HepG2 (cell line): ENCODE data around the gene USP11. TPM values are rescaled to one million over a fixed set of nuclear protein-coding genes. Genes with fewer than 3 reads are reported as not detected.

Experiments used
- ATAC-seq: fragments of 200-7000 bp; cut with Tn5 transposase; 3 replicates; pipeline ENCODE4 v1.9.1; 2020; ENCODE audit warnings: mild to moderate bottlenecking, moderate library complexity
- BruUV-seq: library from RNA; stranded (reverse); fragments of 400-500 nt; replicated peaks from 2 replicates; lab custom pipeline; 2021; lab: Mats Ljungman, UMichigan
- CTCF ChIA-PET: fragments of 300-600 bp; formaldehyde crosslinking; extraction: SDS; loops from one replicate; lab custom pipeline; 2021; ENCODE audit warnings: low total read pairs, inconsistent platforms, low intra/inter-chr PET ratio; lab: Yijun Ruan, JAX
- POLR2A ChIA-PET: fragments of 350-600 bp; sonication (Branson Sonifier 250); formaldehyde crosslinking; loops from one replicate; lab custom pipeline; 2020; ENCODE audit warnings: antibody characterized with exemption, inconsistent platforms; lab: Yijun Ruan, JAX
- DNase-seq: peaks from one replicate; pipeline ENCODE4 v3.0.0-alpha.2; 2015; ENCODE audit warnings: low spot score
- FAIRE-seq: peaks from 3 replicates; lab custom pipeline; 2011; peaks lifted over from hg19 to GRCh38; lab: Jason Lieb, UNC
- H2AFZ ChIP-seq: one replicate; pipeline ENCODE4 v1.6.1; 2011; ENCODE audit warnings: low read length, inconsistent platforms
- H3K27ac ChIP-seq: fragments of 300-600 bp; 3 replicates; pipeline ENCODE4 v1.8.0; 2011; ENCODE audit warnings: mixed run types, mild to moderate bottlenecking, mixed read lengths, low read length, inconsistent platforms; ENCODE audit not compliant: insufficient read depth; ENCODE audit errors: extremely low read length
- H3K27me3 ChIP-seq, 2 experiments: fragments of 200-600 bp in 1 of 2; 2 replicates in 1 of 2; 3 replicates in 1 of 2; pipeline versions ENCODE4 v1.6.0 to v1.8.0; 2011; ENCODE audit warnings: low read length in 2 of 2, mild to moderate bottlenecking in 2 of 2, moderate library complexity in 2 of 2, inconsistent platforms in 1 of 2; ENCODE audit not compliant: insufficient read depth in 2 of 2, control insufficient read depth in 1 of 2
- H3K36me3 ChIP-seq, 2 experiments: fragments of 200-600 bp in 1 of 2; replicated peaks in 1 of 2; 2 replicates in 1 of 2; 3 replicates in 1 of 2; pipeline versions ENCODE4 v1.5.1 to v1.8.0; 2011; ENCODE audit warnings: low read length in 2 of 2, inconsistent platforms in 1 of 2; ENCODE audit not compliant: insufficient read depth in 2 of 2, control insufficient read depth in 1 of 2
- H3K4me1 ChIP-seq: 2 replicates; pipeline ENCODE4 v1.5.1; 2012; ENCODE audit warnings: low read length, inconsistent platforms; ENCODE audit not compliant: insufficient read depth
- H3K4me2 ChIP-seq: 2 replicates; pipeline ENCODE4 v1.6.0; 2011; ENCODE audit warnings: low read depth, low read length, inconsistent platforms
- H3K4me3 ChIP-seq, 3 experiments: fragments of 200-600 bp in 1 of 3; sonication (generic), shearing (Covaris generic) in 1 of 3; replicated peaks in 1 of 3; 2 replicates each; pipeline ENCODE4 v1.5.1; 2011 to 2016; ENCODE audit warnings: low read length in 3 of 3, inconsistent platforms in 2 of 3, low read depth in 2 of 3, mild to moderate bottlenecking in 2 of 3, control low read depth in 1 of 3, mixed read lengths in 1 of 3; ENCODE audit not compliant: insufficient read depth in 1 of 3
- H3K79me2 ChIP-seq: one replicate; pipeline ENCODE4 v1.6.1; 2011; ENCODE audit warnings: low read length, inconsistent platforms; ENCODE audit not compliant: insufficient read depth
- H3K9ac ChIP-seq: 2 replicates; pipeline ENCODE4 v1.6.0; 2011; ENCODE audit warnings: mild to moderate bottlenecking, low read depth, low read length, inconsistent platforms; ENCODE audit not compliant: insufficient read depth
- H3K9me3 ChIP-seq: 2 replicates; pipeline ENCODE4 v1.5.1; 2012; ENCODE audit warnings: mild to moderate bottlenecking, low read length
- H4K20me1 ChIP-seq: 2 replicates; pipeline ENCODE4 v1.6.0; 2011; ENCODE audit warnings: inconsistent platforms, mild to moderate bottlenecking, low read length, moderate library complexity; ENCODE audit not compliant: insufficient read depth
- ADNP ChIP-seq: sonication (generic); formaldehyde crosslinking; IDR thresholded peaks from 2 replicates; pipeline ENCODE4 v1.4.0; 2020; ENCODE audit warnings: missing genetic modification reagents
- ATF1 ChIP-seq: IDR thresholded peaks from 2 replicates; pipeline ENCODE4 v1.6.1; 2016; ENCODE audit warnings: mild to moderate bottlenecking, control low read depth
- HMG20B ChIP-seq: conservative IDR thresholded peaks from 2 replicates; pipeline ENCODE4 v1.6.1; 2016; ENCODE audit warnings: missing genetic modification reagents, missing compliant biosample characterization
- KDM1A ChIP-seq: IDR thresholded peaks from 2 replicates; pipeline ENCODE4 v1.6.1; 2016; ENCODE audit warnings: missing compliant biosample characterization
- MTA1 ChIP-seq: sonication (generic); formaldehyde crosslinking; IDR thresholded peaks from 2 replicates; pipeline ENCODE4 v1.4.0; 2020; ENCODE audit warnings: missing genetic modification reagents, mild to moderate bottlenecking, borderline replicate concordance
- RBFOX2 ChIP-seq: fragments of 200-400 bp; formaldehyde crosslinking; IDR thresholded peaks from 2 replicates; pipeline ENCODE4 v1.6.1; 2017; ENCODE audit warnings: low read depth, mild to moderate bottlenecking, low read length
- REPIN1 ChIP-seq: sonication (generic); formaldehyde crosslinking; IDR thresholded peaks from 2 replicates; pipeline ENCODE4 v1.8.0; 2022; ENCODE audit warnings: missing genetic modification reagents, low read depth, mild to moderate bottlenecking, borderline replicate concordance
- SOX13 ChIP-seq, 3 experiments: fragments of 450-650 bp in 1 of 3; sonication (generic) in 1 of 3; formaldehyde crosslinking in 1 of 3; IDR thresholded peaks in 2 of 3; conservative IDR thresholded peaks in 1 of 3; 2 replicates each; pipeline versions ENCODE4 v1.5.0 to v1.6.1; 2016 to 2020; ENCODE audit warnings: antibody characterized with exemption in 1 of 3, mild to moderate bottlenecking in 1 of 3, missing compliant biosample characterization in 1 of 3, missing genetic modification reagents in 1 of 3, moderate library complexity in 1 of 3
- YEATS4 ChIP-seq: sonication (generic); formaldehyde crosslinking; IDR thresholded peaks from 2 replicates; pipeline ENCODE4 v1.4.0; 2020; ENCODE audit warnings: missing genetic modification reagents, borderline replicate concordance
- ZFP41 ChIP-seq: sonication (generic); formaldehyde crosslinking; IDR thresholded peaks from 2 replicates; pipeline ENCODE4 v1.4.0; 2020; ENCODE audit warnings: mild to moderate bottlenecking, missing genetic modification reagents, borderline replicate concordance
- ZNF382 ChIP-seq: sonication (generic); formaldehyde crosslinking; IDR thresholded peaks from 2 replicates; pipeline ENCODE4 v1.5.0; 2020; ENCODE audit warnings: missing genetic modification reagents, mild to moderate bottlenecking, borderline replicate concordance
- ZNF430 ChIP-seq: sonication (generic); formaldehyde crosslinking; IDR thresholded peaks from 2 replicates; pipeline ENCODE4 v1.9.0; 2021; ENCODE audit warnings: mild to moderate bottlenecking, missing genetic modification reagents
- ZNF607 ChIP-seq: sonication (generic); formaldehyde crosslinking; IDR thresholded peaks from 2 replicates; pipeline ENCODE4 v1.5.1; 2020; ENCODE audit warnings: missing genetic modification reagents, mild to moderate bottlenecking, borderline replicate concordance
- ZSCAN30 ChIP-seq: sonication (generic); formaldehyde crosslinking; IDR thresholded peaks from 2 replicates; pipeline ENCODE4 v1.5.0; 2020; ENCODE audit warnings: mild to moderate bottlenecking, missing genetic modification reagents
- WGBS: methylation state at CpG from one replicate; pipeline ENCODE4 v1.1.6; 2017; ENCODE audit warnings: low lambda C conversion rate; 5-methylcytosine and 5-hydroxymethylcytosine counted together
- in situ Hi-C: cut with HindIII; loops from 2 replicates; pipeline ENCODE4 v1.10.0; 2017; ENCODE audit warnings: low pct_unique_long_range_greater_than_20kb; ENCODE audit not compliant: extremely low pct_ligation_motif_present
- intact Hi-C: fragments of 100-400 bp; cut with micrococcal nuclease; formaldehyde crosslinking; loops from one replicate; pipeline ENCODE4 v1.10.0; 2022; ENCODE audit not compliant: unreplicated experiment
- polyA plus RNA-seq, 8 experiments: library from polyadenylated mRNA; depleted of rRNA in 3 of 8; stranded (reverse) in 7 of 8; unstranded in 1 of 8; fragments of >200 nt; fragmentation: Illumina TruSeq in 4 of 8; extraction: Trizol in 4 of 8; gene quantifications; 2 replicates each; pipeline versions ENCODE4 v1.2.1 to v1.2.3, GENCODE V29; 2011 to 2016; ENCODE audit warnings: low read depth in 4 of 8, missing spikeins in 1 of 8, mixed read lengths in 1 of 8; ENCODE audit not compliant: insufficient read depth in 1 of 8
- total RNA-seq, 5 experiments: library from RNA; depleted of rRNA; stranded (reverse); fragments of >200 nt; fragmentation: Illumina TruSeq; extraction: Trizol; gene quantifications; 2 replicates each; pipeline ENCODE4 v1.2.3, GENCODE V29; 2016; ENCODE audit warnings: low read depth in 1 of 5
- TF ChIP-seq, protein P1 (sequence below): sonication (generic); formaldehyde crosslinking; IDR thresholded peaks from 2 replicates; pipeline ENCODE4 v1.5.0; 2020; ENCODE audit warnings: mild to moderate bottlenecking, missing genetic modification reagents, moderate library complexity
- TF ChIP-seq, protein P2 (sequence below): sonication (generic); formaldehyde crosslinking; IDR thresholded peaks from 2 replicates; pipeline ENCODE4 v1.5.1; 2020; ENCODE audit warnings: mild to moderate bottlenecking, moderate library complexity, missing genetic modification reagents

Gene USP11
- total and polyA plus RNA-seq, 2 of the 13 experiments (the other 11 are each of a cell fraction or from before 2014, with no cell fraction given) = 23.8 to 31.7 TPM

DNA sequence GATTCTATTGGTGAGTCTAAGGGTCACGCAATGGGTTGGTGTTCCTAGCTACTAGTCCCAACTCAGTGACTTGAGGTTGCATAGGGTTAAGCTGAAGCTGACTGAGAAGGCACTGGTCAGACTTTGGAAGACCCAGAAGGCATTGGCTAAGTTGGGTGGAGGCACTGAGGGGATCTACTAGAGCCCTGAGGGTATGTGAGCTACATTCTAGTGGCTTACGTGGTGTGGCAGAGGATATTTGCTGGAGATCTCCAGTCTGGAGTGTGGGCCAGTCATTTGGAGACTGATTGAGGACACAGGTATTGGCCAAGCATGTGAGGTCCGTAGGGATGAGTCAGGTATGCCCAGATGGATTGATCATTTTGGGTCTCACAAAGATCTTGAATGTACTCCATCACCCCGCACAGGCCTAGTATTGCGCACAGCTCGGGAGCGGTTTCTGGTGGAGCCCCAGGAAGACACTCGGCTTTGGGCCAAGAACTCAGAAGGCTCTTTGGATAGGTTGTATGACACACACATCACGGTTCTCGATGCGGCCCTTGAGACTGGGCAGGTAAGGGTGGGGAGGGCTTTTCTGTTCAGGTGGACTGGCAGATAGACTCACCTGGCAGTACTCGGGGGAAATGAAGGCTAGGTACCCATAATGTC, 7.2 kb downstream of the USP11 start:
- Histone ChIP-seq H3K4me1 (peaks cover 27% of the 10 kb centered on the region), H3K4me3 (no peak overlapping the region), H2AFZ (no peak overlapping the region), H3K4me2 (no peak overlapping the region), H3K9me3 (no peaks in the 10 kb centered on the region), H3K27me3 (no peaks in the 10 kb centered on the region), H3K9ac (no peak overlapping the region), H3K79me2 (peaks cover 15% of the 10 kb centered on the region), H3K27ac (no peak overlapping the region), H3K36me3 (peaks cover 3 to 35% of the 10 kb centered on the region in 2 experiments; a peak in 4 of 5 replicates), H4K20me1 (no peaks in the 10 kb centered on the region)
- WGBS = 100% methylated on average over 1 of the region's 12 CpGs
- ATAC-seq = no peak
- in situ Hi-C loops (no loop called here), intact Hi-C loops (loop anchor here (10.0 kb wide), 1 partner anchor 75 kb away; no protein-coding TSS in a partner anchor)
- ChIA-PET POLR2A (no interaction called here), CTCF (no interaction called here)
- TF ChIP-seq KDM1A (CRISPR knock-in tag) (no peak), ZSCAN30 (CRISPR knock-in tag) (no peak), RBFOX2 (no peak), HMG20B (CRISPR knock-in tag) (no peak), ZNF382 (CRISPR knock-in tag) (no peak), ADNP (CRISPR knock-in tag) (no peak), ZNF430 (CRISPR knock-in tag) (no peak), MTA1 (CRISPR knock-in tag) (no peak), SOX13 (IDR thresholded peaks at IDR 0.05) (no peak), SOX13 (CRISPR knock-in tag; conservative IDR thresholded peaks at IDR 0.05 in 1 of 2, IDR thresholded peaks at IDR 0.05 in 1 of 2) (no peak), YEATS4 (CRISPR knock-in tag) (no peak), ATF1 (no peak), ZFP41 (CRISPR knock-in tag) (no peak), ZNF607 (CRISPR knock-in tag) (no peak), REPIN1 (no peak)
- TF ChIP-seq, protein P1, sequence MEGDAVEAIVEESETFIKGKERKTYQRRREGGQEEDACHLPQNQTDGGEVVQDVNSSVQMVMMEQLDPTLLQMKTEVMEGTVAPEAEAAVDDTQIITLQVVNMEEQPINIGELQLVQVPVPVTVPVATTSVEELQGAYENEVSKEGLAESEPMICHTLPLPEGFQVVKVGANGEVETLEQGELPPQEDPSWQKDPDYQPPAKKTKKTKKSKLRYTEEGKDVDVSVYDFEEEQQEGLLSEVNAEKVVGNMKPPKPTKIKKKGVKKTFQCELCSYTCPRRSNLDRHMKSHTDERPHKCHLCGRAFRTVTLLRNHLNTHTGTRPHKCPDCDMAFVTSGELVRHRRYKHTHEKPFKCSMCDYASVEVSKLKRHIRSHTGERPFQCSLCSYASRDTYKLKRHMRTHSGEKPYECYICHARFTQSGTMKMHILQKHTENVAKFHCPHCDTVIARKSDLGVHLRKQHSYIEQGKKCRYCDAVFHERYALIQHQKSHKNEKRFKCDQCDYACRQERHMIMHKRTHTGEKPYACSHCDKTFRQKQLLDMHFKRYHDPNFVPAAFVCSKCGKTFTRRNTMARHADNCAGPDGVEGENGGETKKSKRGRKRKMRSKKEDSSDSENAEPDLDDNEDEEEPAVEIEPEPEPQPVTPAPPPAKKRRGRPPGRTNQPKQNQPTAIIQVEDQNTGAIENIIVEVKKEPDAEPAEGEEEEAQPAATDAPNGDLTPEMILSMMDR (CRISPR knock-in tag) = no peak
- TF ChIP-seq, protein P2, sequence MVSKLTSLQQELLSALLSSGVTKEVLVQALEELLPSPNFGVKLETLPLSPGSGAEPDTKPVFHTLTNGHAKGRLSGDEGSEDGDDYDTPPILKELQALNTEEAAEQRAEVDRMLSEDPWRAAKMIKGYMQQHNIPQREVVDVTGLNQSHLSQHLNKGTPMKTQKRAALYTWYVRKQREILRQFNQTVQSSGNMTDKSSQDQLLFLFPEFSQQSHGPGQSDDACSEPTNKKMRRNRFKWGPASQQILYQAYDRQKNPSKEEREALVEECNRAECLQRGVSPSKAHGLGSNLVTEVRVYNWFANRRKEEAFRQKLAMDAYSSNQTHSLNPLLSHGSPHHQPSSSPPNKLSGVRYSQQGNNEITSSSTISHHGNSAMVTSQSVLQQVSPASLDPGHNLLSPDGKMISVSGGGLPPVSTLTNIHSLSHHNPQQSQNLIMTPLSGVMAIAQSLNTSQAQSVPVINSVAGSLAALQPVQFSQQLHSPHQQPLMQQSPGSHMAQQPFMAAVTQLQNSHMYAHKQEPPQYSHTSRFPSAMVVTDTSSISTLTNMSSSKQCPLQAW (CRISPR knock-in tag) = no peak
- no TSS peak for BruUV-seq
- no peak for DNase-seq
- no peak for FAIRE-seq
